Activated CD4-positive, alpha-beta T cell treated with anti-CD3 and anti-CD28 coated beads for 36 hours (primary cell): Measurements from ENCODE around the gene ASPRV1. TPM values are rescaled to one million over a fixed set of nuclear protein-coding genes. Genes with fewer than 3 reads are reported as not detected.

Experiments
- ATAC-seq: fragments of 200-7000 bp; cut with Tn5 transposase; one replicate; pipeline ENCODE4 v1.10.0; 2021; ENCODE audit warnings: mild to moderate bottlenecking, moderate library complexity
- CTCF ChIA-PET: fragments of 350-600 bp; sonication (Branson Sonifier 250); formaldehyde crosslinking; loops from one replicate; lab custom pipeline; 2021; ENCODE audit warnings: antibody characterized with exemption; lab: Charles Lee
- POLR2A ChIA-PET: fragments of 350-600 bp; sonication (Branson Sonifier 250); formaldehyde crosslinking; loops from one replicate; lab custom pipeline; 2021; ENCODE audit warnings: antibody characterized with exemption, inconsistent platforms; lab: Charles Lee
- DNase-seq: peaks from one replicate; pipeline ENCODE4 v3.0.0-alpha.2; 2020
- H3K27ac Mint-ChIP-seq: one replicate; pipeline ENCODE4 v1.8.0; 2021; ENCODE audit warnings: mixed read lengths
- H3K27me3 Mint-ChIP-seq: one replicate; pipeline ENCODE4 v1.8.0; 2021; ENCODE audit warnings: mixed read lengths
- H3K36me3 Mint-ChIP-seq: one replicate; pipeline ENCODE4 v1.8.0; 2021; ENCODE audit warnings: low read depth, mixed read lengths
- H3K4me1 Mint-ChIP-seq: one replicate; pipeline ENCODE4 v1.8.0; 2021; ENCODE audit warnings: mixed read lengths
- H3K4me3 Mint-ChIP-seq: one replicate; pipeline ENCODE4 v1.8.0; 2021; ENCODE audit warnings: mild to moderate bottlenecking, moderate library complexity, mixed read lengths
- H3K9me3 Mint-ChIP-seq: one replicate; pipeline ENCODE4 v1.8.0; 2021; ENCODE audit warnings: low read depth, mixed read lengths
- intact Hi-C, 2 experiments: fragments of 100-400 bp; cut with DNase I in 1 of 2; cut with micrococcal nuclease in 1 of 2; formaldehyde crosslinking; loops; one replicate each; pipeline versions ENCODE4 v1.14.2 to v1.15.1; 2022 to 2024; cut with DNase I, micrococcal nuclease
- total RNA-seq, 2 experiments: library from RNA; stranded (reverse); gene quantifications; one replicate each; pipeline ENCODE4 v1.2.3, GENCODE V29; 2021

Gene ASPRV1
- total RNA-seq, 2 experiments from 2014 or later: 0.32 to 0.73 TPM

GRCh38 chr2:69972822-69973221 is 11.4 kb upstream of the ASPRV1 start:
- CTCF ChIA-PET: interaction anchor here (1.3 kb wide), 1 partner anchor 19 kb away, joined by 3 read pairs; no protein-coding TSS in a partner anchor
- H3K36me3 Mint-ChIP-seq: peaks cover 1% of the 10 kb centered on the region
- H3K9me3 Mint-ChIP-seq: no peaks in the 10 kb centered on the region
- H3K27me3 Mint-ChIP-seq: no peaks in the 10 kb centered on the region
- no peak overlapping the region for H3K4me3 Mint-ChIP-seq
- ATAC-seq (no peak), DNase-seq (no peak)
- H3K27ac Mint-ChIP-seq: no peak overlapping the region
- POLR2A ChIA-PET: interaction anchor here (0.6 kb wide), 1 partner anchor 47 kb away, joined by 4 read pairs; no protein-coding TSS in a partner anchor
- intact Hi-C loops: no loop called here
- H3K4me1 Mint-ChIP-seq: peaks cover 6% of the 10 kb centered on the region

GRCh38 chr2:69969991-69970390 is 8.6 kb upstream of the ASPRV1 start:
- DNase-seq: no peak
- POLR2A ChIA-PET: no interaction called here
- Mint-ChIP-seq H3K4me1 (no peaks in the 10 kb centered on the region), H3K9me3 (no peaks in the 10 kb centered on the region), H3K4me3 (no peak overlapping the region), H3K36me3 (peaks cover 1% of the 10 kb centered on the region), H3K27ac (peak overlapping the region; percentile 4), H3K27me3 (no peaks in the 10 kb centered on the region)
- CTCF ChIA-PET: no interaction called here
- intact Hi-C loops: no loop called here
- no peak for ATAC-seq

GRCh38 chr2:69969126-69969983 is 7.9 kb upstream of the ASPRV1 start:
- intact Hi-C loops: no loop called here
- Mint-ChIP-seq H3K4me1 (peaks cover 3% of the 10 kb centered on the region), H3K9me3 (no peaks in the 10 kb centered on the region), H3K27ac (no peak overlapping the region), H3K27me3 (no peaks in the 10 kb centered on the region), H3K36me3 (peaks cover 1% of the 10 kb centered on the region), H3K4me3 (no peak overlapping the region)
- no peak for DNase-seq
- CTCF ChIA-PET: no interaction called here
- no peak for ATAC-seq
- POLR2A ChIA-PET: no interaction called here

GRCh38 chr2:69968609-69969008 is 7.2 kb upstream of the ASPRV1 start:
- Mint-ChIP-seq H3K4me3 (no peak overlapping the region), H3K27me3 (no peaks in the 10 kb centered on the region), H3K4me1 (peaks cover 3% of the 10 kb centered on the region), H3K36me3 (peaks cover 1% of the 10 kb centered on the region), H3K27ac (no peak overlapping the region), H3K9me3 (no peaks in the 10 kb centered on the region)
- CTCF ChIA-PET: interaction anchor here (0.7 kb wide), 1 partner anchor 15 kb away, joined by 3 read pairs; no protein-coding TSS in a partner anchor
- DNase-seq (no peak), ATAC-seq (no peak)
- POLR2A ChIA-PET: no interaction called here
- intact Hi-C loops: no loop called here

GRCh38 chr2:69966496-69966895 is 5.1 kb upstream of the ASPRV1 start:
- H3K9me3 Mint-ChIP-seq: no peaks in the 10 kb centered on the region
- ATAC-seq: no peak
- H3K4me3 Mint-ChIP-seq: no peak overlapping the region
- H3K36me3 Mint-ChIP-seq: peaks cover 1% of the 10 kb centered on the region
- no peak for DNase-seq
- ChIA-PET CTCF (interaction anchor here (0.7 kb wide), 1 partner anchor 69 kb away, joined by 3 read pairs; no protein-coding TSS in a partner anchor), POLR2A (no interaction called here)
- H3K27ac Mint-ChIP-seq: no peak overlapping the region
- H3K4me1 Mint-ChIP-seq: peaks cover 3% of the 10 kb centered on the region
- no peaks in the 10 kb centered on the region for H3K27me3 Mint-ChIP-seq
- intact Hi-C loops: no loop called here

- ChIA-PET POLR2A (no interaction called here), CTCF (interaction anchor here (0.6 to 0.7 kb wide), 2 partner anchors 69 to 83 kb away, joined by 3 read pairs; no protein-coding TSS in a partner anchor)
- H3K36me3 Mint-ChIP-seq: peaks cover 1% of the 10 kb centered on the region
- no peaks in the 10 kb centered on the region for H3K27me3 Mint-ChIP-seq
- no peaks in the 10 kb centered on the region for H3K9me3 Mint-ChIP-seq
- ATAC-seq (no peak), DNase-seq (no peak)
- intact Hi-C loops: no loop called here
- H3K4me3 Mint-ChIP-seq: no peak overlapping the region
- no peak overlapping the region for H3K27ac Mint-ChIP-seq
- peaks cover 3% of the 10 kb centered on the region for H3K4me1 Mint-ChIP-seq
These were observed 4.5 kb upstream of the ASPRV1 start for GRCh38 chr2:69965756-69966445.

- ChIA-PET POLR2A (no interaction called here), CTCF (interaction anchor here (1.3 kb wide), 1 partner anchor 16 kb away, joined by 4 read pairs; no protein-coding TSS in a partner anchor)
- H3K36me3 Mint-ChIP-seq: peaks cover 1% of the 10 kb centered on the region
- ATAC-seq: no peak
- H3K9me3 Mint-ChIP-seq: no peaks in the 10 kb centered on the region
- no peak overlapping the region for H3K27ac Mint-ChIP-seq
- peaks cover 2% of the 10 kb centered on the region for H3K27me3 Mint-ChIP-seq
- H3K4me1 Mint-ChIP-seq: peaks cover 3% of the 10 kb centered on the region
- intact Hi-C loops: no loop called here
- no peak overlapping the region for H3K4me3 Mint-ChIP-seq
- no peak for DNase-seq
These were observed 3.0 kb upstream of the ASPRV1 start for GRCh38 chr2:69964353-69964841.

- intact Hi-C loops: no loop called here
- H3K27ac Mint-ChIP-seq: no peak overlapping the region
- no peak for DNase-seq
- no peak overlapping the region for H3K4me3 Mint-ChIP-seq
- peaks cover 2% of the 10 kb centered on the region for H3K27me3 Mint-ChIP-seq
- CTCF ChIA-PET: no interaction called here
- peaks cover 3% of the 10 kb centered on the region for H3K4me1 Mint-ChIP-seq
- no peaks in the 10 kb centered on the region for H3K9me3 Mint-ChIP-seq
- no peak for ATAC-seq
- POLR2A ChIA-PET: no interaction called here
- H3K36me3 Mint-ChIP-seq: no peaks in the 10 kb centered on the region
These were observed 1.7 kb upstream of the ASPRV1 start for GRCh38 chr2:69962986-69963730.

GRCh38 chr2:69960821-69961220 is 610 bp downstream of the ASPRV1 start:
- Mint-ChIP-seq H3K27me3 (peaks cover 2% of the 10 kb centered on the region), H3K27ac (no peak overlapping the region), H3K4me3 (no peak overlapping the region), H3K36me3 (no peaks in the 10 kb centered on the region), H3K4me1 (peaks cover 3% of the 10 kb centered on the region), H3K9me3 (no peaks in the 10 kb centered on the region)
- intact Hi-C loops: no loop called here
- CTCF ChIA-PET: interaction anchor here (0.6 kb wide), 1 partner anchor 157 kb away, joined by 3 read pairs; no protein-coding TSS in a partner anchor
- POLR2A ChIA-PET: no interaction called here
- DNase-seq (no peak), ATAC-seq (no peak)

GRCh38 chr2:69959425-69959824 is 2.0 kb downstream of the ASPRV1 start:
- H3K9me3 Mint-ChIP-seq: no peaks in the 10 kb centered on the region
- H3K36me3 Mint-ChIP-seq: no peaks in the 10 kb centered on the region
- H3K4me3 Mint-ChIP-seq: no peak overlapping the region
- intact Hi-C loops: no loop called here
- POLR2A ChIA-PET: no interaction called here
- no peaks in the 10 kb centered on the region for H3K4me1 Mint-ChIP-seq
- CTCF ChIA-PET: interaction anchor here (0.6 to 0.9 kb wide), 2 partner anchors 24 to 26 kb away, joined by 3 to 4 read pairs; no protein-coding TSS in a partner anchor
- H3K27me3 Mint-ChIP-seq: peaks cover 2% of the 10 kb centered on the region
- no peak overlapping the region for H3K27ac Mint-ChIP-seq
- ATAC-seq (no peak), DNase-seq (no peak)

GRCh38 chr2:69958480-69958879 is 3.0 kb downstream of the ASPRV1 start:
- CTCF ChIA-PET: interaction anchor here (0.9 kb wide), 1 partner anchor 25 kb away, joined by 3 read pairs; no protein-coding TSS in a partner anchor
- no peak for ATAC-seq
- intact Hi-C loops: no loop called here

More at GRCh38 chr2:69958480-69958879, 3.0 kb downstream of the ASPRV1 start:
- Mint-ChIP-seq H3K27me3 (peaks cover 2% of the 10 kb centered on the region), H3K9me3 (no peaks in the 10 kb centered on the region), H3K4me3 (no peak overlapping the region), H3K36me3 (no peaks in the 10 kb centered on the region), H3K4me1 (no peaks in the 10 kb centered on the region), H3K27ac (no peak overlapping the region)
- no peak for DNase-seq
- POLR2A ChIA-PET: no interaction called here
